Lower leg skin (tissue), 4 donors: Measurements from ENCODE around the gene SLC35G6. TPM values are rescaled to one million over a fixed set of nuclear protein-coding genes. Genes with fewer than 3 reads are reported as not detected.

Source experiments
- DNase-seq, 2 donors: peaks; one replicate each; pipeline ENCODE4 v3.0.0-alpha.2; 2019; ENCODE audit warnings: low spot score in 2 of 2
- H3K4me3 ChIP-seq: fragments of 200-600 bp; sonication (generic); 2 replicates; pipeline ENCODE4 v1.5.1; 2017; ENCODE audit warnings: mild to moderate bottlenecking, low read depth; ENCODE audit not compliant: poor library complexity, severe bottlenecking
- POLR2A ChIP-seq, 2 donors: fragments of 450-650 bp; IDR thresholded peaks; one replicate each; pipeline ENCODE4 v1.6.1; 2016 to 2017; ENCODE audit warnings: antibody characterized with exemption in 2 of 2, mild to moderate bottlenecking in 1 of 2, moderate library complexity in 1 of 2
- WGBS, 2 donors: methylation state at CpG; one replicate each; pipeline ENCODE4 v1.1.5; 2018; 5-methylcytosine and 5-hydroxymethylcytosine counted together
- intact Hi-C: fragments of 100-400 bp; cut with DNase I; formaldehyde crosslinking; loops from one replicate; pipeline ENCODE4 v1.15.0; 2023; ENCODE audit warnings: low total_unique reads
- total RNA-seq, 4 donors: library from RNA; depleted of rRNA; stranded (reverse); fragments of >200 nt; gene quantifications; one replicate each; pipeline ENCODE4 v1.1.0, GENCODE V29; 2016
- TF ChIP-seq, protein P1 (sequence below), 3 donors: fragments of 450-650 bp; IDR thresholded peaks; one replicate each; pipeline ENCODE4 v1.5.1; 2016; ENCODE audit warnings: antibody characterized with exemption in 3 of 3, mild to moderate bottlenecking in 3 of 3, moderate library complexity in 2 of 3

Gene SLC35G6
- total RNA-seq, 4 donors from 2014 or later = not detected

DNA sequence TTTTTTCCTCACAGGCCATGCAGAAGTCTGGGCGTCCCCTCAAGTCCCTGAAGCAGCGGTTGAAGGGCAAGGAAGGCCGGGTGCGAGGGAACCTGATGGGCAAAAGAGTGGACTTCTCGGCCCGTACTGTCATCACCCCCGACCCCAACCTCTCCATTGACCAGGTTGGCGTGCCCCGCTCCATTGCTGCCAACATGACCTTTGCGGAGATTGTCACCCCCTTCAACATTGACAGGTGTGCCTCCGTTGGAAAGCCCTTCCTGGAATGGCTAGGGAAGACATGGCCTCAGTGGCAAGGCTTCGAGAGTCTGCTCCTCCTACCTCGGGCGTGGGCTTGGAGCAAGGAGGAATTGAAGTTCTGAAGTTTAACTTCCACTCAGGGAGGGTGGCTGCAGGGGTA is 16.4 kb downstream of the SLC35G6 start:
- TF ChIP-seq POLR2A (IDR thresholded peaks at IDR 0.05) = no peak
- DNase-seq = no peak
- intact Hi-C loops = loop anchor here (10.0 kb wide), 1 partner anchor 57 kb away; the partner anchor contains the start of gene TNFSF13
- WGBS, 2 donors = 88 to 92% methylated on average over 14 of the region's 14 CpGs
- no peak overlapping the region for H3K4me3 ChIP-seq

DNA sequence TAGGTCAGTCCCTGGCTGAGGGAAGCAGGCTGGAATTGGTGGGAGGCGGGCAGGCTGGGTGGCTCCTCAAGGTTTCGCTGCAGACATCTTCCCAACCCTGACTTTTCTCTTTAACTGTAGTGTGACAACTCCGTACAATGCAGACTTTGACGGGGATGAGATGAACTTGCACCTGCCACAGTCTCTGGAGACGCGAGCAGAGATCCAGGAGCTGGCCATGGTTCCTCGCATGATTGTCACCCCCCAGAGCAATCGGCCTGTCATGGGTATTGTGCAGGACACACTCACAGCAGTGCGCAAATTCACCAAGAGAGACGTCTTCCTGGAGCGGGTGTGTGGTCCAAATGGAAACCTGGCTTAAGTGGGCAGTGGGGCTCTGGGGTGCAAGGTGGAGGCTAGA is 17.9 kb downstream of the SLC35G6 start:
- intact Hi-C loops = loop anchor here (10.0 kb wide), 1 partner anchor 56 kb away; the partner anchor contains the start of gene TNFSF13

DNA sequence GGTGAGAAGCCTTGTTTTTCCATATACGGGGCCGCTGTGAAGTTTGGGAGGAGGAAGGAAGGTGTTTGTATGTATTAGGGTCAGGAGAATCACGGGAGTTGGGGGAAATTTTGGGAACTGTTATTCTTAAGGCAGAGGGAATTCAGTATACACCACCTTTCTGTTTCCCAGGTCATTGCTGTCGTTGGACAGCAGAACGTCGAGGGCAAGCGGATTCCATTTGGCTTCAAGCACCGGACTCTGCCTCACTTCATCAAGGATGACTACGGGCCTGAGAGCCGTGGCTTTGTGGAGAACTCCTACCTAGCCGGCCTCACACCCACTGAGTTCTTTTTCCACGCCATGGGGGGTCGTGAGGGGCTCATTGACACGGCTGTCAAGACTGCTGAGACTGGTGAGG is 20.5 kb downstream of the SLC35G6 start:
- no peak overlapping the region for H3K4me3 ChIP-seq
- 83% methylated on average over 14 of the region's 14 CpGs for WGBS, 2 donors
- TF ChIP-seq, protein P1, sequence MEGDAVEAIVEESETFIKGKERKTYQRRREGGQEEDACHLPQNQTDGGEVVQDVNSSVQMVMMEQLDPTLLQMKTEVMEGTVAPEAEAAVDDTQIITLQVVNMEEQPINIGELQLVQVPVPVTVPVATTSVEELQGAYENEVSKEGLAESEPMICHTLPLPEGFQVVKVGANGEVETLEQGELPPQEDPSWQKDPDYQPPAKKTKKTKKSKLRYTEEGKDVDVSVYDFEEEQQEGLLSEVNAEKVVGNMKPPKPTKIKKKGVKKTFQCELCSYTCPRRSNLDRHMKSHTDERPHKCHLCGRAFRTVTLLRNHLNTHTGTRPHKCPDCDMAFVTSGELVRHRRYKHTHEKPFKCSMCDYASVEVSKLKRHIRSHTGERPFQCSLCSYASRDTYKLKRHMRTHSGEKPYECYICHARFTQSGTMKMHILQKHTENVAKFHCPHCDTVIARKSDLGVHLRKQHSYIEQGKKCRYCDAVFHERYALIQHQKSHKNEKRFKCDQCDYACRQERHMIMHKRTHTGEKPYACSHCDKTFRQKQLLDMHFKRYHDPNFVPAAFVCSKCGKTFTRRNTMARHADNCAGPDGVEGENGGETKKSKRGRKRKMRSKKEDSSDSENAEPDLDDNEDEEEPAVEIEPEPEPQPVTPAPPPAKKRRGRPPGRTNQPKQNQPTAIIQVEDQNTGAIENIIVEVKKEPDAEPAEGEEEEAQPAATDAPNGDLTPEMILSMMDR (IDR thresholded peaks at IDR 0.05) = no peak
- no peak for TF ChIP-seq POLR2A (IDR thresholded peaks at IDR 0.05)
- intact Hi-C loops = no loop called here
- DNase-seq = no peak

More for the DNA sequence above, 17.9 kb downstream of the SLC35G6 start:
- TF ChIP-seq, protein P1 (IDR thresholded peaks at IDR 0.05) = no peak
- TF ChIP-seq POLR2A (IDR thresholded peaks at IDR 0.05) = no peak
- DNase-seq = no peak
- H3K4me3 ChIP-seq = no peak overlapping the region
- WGBS, 2 donors = 87 to 88% methylated on average over 11 of the region's 11 CpGs

DNA sequence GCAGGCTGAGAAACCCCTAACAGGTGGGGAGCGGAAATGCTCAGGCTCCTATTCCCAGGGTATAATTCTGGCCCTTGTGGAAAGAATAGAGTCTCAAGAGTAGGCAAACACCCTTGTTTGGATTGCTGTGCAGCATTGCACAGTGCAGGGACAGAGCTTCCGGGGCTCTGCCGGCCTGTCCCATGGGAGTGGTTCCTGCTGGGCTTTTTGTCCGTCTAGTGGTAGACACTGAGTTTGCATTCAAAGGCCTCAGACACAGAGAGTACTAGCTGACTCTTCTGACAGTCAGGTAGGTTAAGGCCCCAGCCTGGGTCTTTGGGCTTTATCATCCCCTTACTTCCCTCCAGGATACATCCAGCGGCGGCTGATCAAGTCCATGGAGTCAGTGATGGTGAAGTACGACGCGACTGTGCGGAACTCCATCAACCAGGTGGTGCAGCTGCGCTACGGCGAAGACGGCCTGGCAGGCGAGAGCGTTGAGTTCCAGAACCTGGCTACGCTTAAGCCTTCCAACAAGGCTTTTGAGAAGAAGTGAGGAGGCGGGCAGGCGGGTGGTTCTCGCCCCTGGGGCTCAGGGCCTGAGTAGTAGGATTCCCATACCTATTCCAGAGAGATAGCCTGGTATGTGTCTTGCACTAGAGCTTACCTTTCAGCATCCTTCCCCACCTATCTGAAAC is 21.1 kb downstream of the SLC35G6 start:
- no peak for DNase-seq
- H3K4me3 ChIP-seq = no peak overlapping the region
- intact Hi-C loops = no loop called here
- WGBS, 2 donors = 86 to 90% methylated on average over 20 of the region's 20 CpGs
- TF ChIP-seq POLR2A (IDR thresholded peaks at IDR 0.05) = no peak
- TF ChIP-seq, protein P1 (IDR thresholded peaks at IDR 0.05) = no peak

DNA sequence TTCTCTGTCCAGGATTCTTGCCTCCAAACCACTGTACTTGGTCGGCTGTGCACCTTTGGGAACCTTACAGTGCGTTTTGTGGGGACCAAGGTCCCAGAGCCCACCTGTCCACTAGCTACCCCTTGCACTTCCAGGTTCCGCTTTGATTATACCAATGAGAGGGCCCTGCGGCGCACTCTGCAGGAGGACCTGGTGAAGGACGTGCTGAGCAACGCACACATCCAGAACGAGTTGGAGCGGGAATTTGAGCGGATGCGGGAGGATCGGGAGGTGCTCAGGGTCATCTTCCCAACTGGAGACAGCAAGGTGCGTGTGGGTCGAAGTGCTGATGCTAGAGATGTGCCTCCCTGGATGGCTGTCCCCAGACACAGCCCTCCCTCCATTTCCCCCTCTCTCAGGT is 21.7 kb downstream of the SLC35G6 start:
- 82 to 85% methylated on average over 14 of the region's 14 CpGs for WGBS, 2 donors
- TF ChIP-seq POLR2A (IDR thresholded peaks at IDR 0.05) = no peak
- no peak overlapping the region for H3K4me3 ChIP-seq
- intact Hi-C loops = no loop called here
- no peak for DNase-seq

DNA sequence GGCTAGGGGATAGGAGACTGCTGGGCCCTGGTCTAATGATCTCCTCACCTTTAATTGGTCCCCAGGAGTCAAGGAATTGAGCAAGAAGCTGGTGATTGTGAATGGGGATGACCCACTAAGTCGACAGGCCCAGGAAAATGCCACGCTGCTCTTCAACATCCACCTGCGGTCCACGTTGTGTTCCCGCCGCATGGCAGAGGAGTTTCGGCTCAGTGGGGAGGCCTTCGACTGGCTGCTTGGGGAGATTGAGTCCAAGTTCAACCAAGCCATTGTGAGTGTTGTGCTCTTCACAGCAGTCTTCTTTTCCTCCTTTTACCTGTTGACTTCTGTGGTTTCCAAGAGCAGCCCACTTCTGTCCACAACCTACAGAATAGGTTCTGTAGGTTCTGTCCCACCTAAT is 22.3 kb downstream of the SLC35G6 start:
- intact Hi-C loops = no loop called here
- DNase-seq = no peak
- WGBS, 2 donors = 96% methylated on average over 8 of the region's 8 CpGs
- TF ChIP-seq, protein P1 (IDR thresholded peaks at IDR 0.05) = no peak
- TF ChIP-seq POLR2A (IDR thresholded peaks at IDR 0.05) = no peak
- H3K4me3 ChIP-seq = no peak overlapping the region

DNA sequence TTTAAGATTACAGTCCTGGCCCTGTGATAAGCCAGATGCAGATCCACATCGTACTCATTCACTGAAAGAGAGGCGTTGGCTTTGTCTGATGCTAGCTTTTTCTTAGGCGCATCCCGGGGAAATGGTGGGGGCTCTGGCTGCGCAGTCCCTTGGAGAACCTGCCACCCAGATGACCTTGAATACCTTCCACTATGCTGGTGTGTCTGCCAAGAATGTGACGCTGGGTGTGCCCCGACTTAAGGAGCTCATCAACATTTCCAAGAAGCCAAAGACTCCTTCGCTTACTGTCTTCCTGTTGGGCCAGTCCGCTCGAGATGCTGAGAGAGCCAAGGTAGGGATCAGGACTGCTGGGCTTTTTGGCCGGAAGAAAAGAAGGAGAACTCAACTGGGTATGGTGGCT is 26.9 kb downstream of the SLC35G6 start:
- no peak for DNase-seq
- no peak overlapping the region for H3K4me3 ChIP-seq
- intact Hi-C loops = no loop called here
- 64 to 75% methylated on average over 11 of the region's 11 CpGs for WGBS, 2 donors
- TF ChIP-seq, protein P1 (IDR thresholded peaks at IDR 0.05) = no peak
- TF ChIP-seq POLR2A (IDR thresholded peaks at IDR 0.05) = no peak
